Measurements from ENCODE around the gene NDUFS8.

The NDUFS8 gene

GRCh38 chr11:68022531-68022930 is 8.0 kb upstream of the NDUFS8 start:
- H3K4me3 ChIP-seq (ENCODE audit: low read length), result no peak overlapping the region
- no peak for DNase-seq (ENCODE audit: low read depth)
- TF ChIP-seq, protein P1, sequence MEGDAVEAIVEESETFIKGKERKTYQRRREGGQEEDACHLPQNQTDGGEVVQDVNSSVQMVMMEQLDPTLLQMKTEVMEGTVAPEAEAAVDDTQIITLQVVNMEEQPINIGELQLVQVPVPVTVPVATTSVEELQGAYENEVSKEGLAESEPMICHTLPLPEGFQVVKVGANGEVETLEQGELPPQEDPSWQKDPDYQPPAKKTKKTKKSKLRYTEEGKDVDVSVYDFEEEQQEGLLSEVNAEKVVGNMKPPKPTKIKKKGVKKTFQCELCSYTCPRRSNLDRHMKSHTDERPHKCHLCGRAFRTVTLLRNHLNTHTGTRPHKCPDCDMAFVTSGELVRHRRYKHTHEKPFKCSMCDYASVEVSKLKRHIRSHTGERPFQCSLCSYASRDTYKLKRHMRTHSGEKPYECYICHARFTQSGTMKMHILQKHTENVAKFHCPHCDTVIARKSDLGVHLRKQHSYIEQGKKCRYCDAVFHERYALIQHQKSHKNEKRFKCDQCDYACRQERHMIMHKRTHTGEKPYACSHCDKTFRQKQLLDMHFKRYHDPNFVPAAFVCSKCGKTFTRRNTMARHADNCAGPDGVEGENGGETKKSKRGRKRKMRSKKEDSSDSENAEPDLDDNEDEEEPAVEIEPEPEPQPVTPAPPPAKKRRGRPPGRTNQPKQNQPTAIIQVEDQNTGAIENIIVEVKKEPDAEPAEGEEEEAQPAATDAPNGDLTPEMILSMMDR (conservative IDR thresholded peaks at IDR 0.05; ENCODE audit: low read depth, low read length), result no peak

- H3K4me3 ChIP-seq (ENCODE audit: low read length), result no peak overlapping the region
- no peak for DNase-seq (ENCODE audit: low read depth)
- TF ChIP-seq, protein P1 (conservative IDR thresholded peaks at IDR 0.05; ENCODE audit: low read depth, low read length), result no peak
These were observed 6.0 kb upstream of the NDUFS8 start for GRCh38 chr11:68024508-68024907.

- TF ChIP-seq, protein P1 (conservative IDR thresholded peaks at IDR 0.05; ENCODE audit: low read depth, low read length), result no peak
- no peak for DNase-seq (ENCODE audit: low read depth)
These were observed 5.4 kb upstream of the NDUFS8 start for GRCh38 chr11:68025047-68025446.

DNA sequence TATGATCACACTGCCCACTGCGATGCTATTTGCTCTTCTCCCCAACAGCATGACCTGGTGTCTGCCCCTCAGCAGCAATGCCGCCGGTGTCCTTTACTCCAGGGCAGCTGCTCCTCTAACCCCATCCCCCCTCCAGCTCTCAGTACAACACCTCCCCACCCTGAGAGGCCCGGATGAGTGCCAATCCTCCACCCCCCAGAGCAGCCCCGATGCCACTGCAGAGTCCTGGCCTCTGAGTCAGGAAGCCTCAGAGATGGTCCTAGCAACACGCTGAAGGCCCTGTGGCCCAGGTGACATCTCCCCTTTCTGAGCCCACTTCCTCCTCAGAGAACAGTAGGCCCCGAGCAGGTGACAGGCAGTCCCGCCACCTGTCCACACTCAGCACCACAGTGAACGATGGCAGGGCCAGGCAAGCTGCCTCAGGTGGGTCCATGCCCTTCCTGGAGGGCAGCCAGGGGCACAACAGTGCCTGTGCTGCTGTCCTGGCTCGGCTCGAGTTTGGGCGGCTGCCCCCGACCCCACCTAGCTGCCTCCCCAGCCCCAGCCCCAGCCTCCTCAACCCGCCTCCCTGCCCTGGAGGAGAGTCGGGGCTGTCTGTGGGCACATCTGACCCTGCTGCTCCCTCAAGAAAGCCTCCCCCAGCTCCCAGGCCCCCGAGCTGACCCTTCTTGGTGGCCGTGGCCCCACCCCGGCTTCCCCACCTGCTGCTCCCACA is 3.9 kb upstream of the NDUFS8 start:
- no peak for DNase-seq (ENCODE audit: low read depth)
- H3K4me3 ChIP-seq (ENCODE audit: low read length), result no peak overlapping the region
- TF ChIP-seq, protein P1 (conservative IDR thresholded peaks at IDR 0.05; ENCODE audit: low read depth, low read length), result no peak

More at GRCh38 chr11:68025047-68025446, 5.4 kb upstream of the NDUFS8 start:
- no peak overlapping the region for H3K4me3 ChIP-seq (ENCODE audit: low read length)

- DNase-seq (ENCODE audit: low read depth), result no peak
- H3K4me3 ChIP-seq (ENCODE audit: low read length), result no peak overlapping the region
- TF ChIP-seq, protein P1 (conservative IDR thresholded peaks at IDR 0.05; ENCODE audit: low read depth, low read length), result no peak
These were observed 2.8 kb upstream of the NDUFS8 start for GRCh38 chr11:68027667-68028066.

DNA sequence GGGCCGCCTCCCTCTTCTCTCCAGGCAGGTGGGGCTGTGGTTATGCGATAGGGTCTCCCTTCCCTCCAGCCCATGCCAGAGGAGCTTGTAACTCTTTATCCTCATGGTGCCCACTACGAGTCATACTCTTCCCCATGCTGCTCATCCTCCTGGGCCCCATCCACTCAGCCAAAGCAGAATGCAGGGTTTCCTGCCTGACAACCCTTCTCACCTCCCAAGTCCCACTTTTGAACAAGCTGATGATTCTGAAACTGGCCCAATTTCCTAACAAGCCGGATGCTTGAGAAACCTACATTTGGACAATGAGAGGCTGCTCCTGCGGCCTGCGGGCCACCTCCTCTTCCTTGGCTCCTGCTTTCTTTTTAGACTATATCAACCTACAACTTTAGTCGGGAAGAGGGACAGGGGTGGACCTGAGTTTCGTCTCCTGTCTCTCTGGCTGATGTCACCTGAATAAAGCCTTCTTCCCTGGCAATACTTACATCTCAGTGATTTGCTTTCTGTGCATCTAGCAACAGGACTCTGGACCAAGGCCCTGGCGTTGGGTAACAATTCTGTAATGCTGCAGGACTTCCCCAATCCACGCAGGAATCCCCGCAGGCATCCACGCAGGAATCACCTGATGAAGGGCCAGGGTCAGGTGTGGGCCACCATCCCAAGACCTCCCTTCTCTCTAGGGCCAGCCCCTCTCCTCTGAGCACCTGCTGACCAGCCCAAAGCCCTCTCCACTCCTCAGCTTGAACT is 1.5 kb upstream of the NDUFS8 start:
- DNase-seq (ENCODE audit: low read depth), result no peak
- TF ChIP-seq, protein P1 (conservative IDR thresholded peaks at IDR 0.05; ENCODE audit: low read depth, low read length), result no peak
- H3K4me3 ChIP-seq (ENCODE audit: low read length), result no peak overlapping the region

DNA sequence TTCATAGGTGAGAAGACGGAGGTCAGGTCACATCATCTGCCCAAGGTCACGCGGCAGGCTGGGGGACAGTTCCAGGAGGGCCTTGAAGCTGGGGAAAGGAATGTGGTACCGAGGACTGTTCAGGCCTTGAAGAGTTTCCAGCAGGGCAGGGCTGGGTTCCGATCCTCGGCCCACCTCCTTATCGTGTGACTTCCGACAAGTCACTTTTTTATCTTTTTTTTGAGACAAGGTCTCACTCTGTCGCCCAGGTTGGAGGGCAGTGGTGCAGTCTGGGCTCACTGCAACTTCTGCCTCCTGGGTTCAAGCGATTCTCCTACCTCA is 623 bp downstream of the NDUFS8 start:
- peak overlapping the region; percentile 88 for H3K4me3 ChIP-seq (ENCODE audit: low read length)
- DNase-seq (ENCODE audit: low read depth), result no peak
- TF ChIP-seq, protein P1 (conservative IDR thresholded peaks at IDR 0.05; ENCODE audit: low read depth, low read length), result no peak

All from retinal pigment epithelial cell (primary cell).